ENCODE data around the gene FGD1. TPM values are rescaled to one million over a fixed set of nuclear protein-coding genes. Genes with fewer than 3 reads are reported as not detected.
"Not testable (repeated sequence)": the region's sequence is repeated elsewhere in the genome, so short reads cannot be mapped to it uniquely, and the experiment has no call there.

Gene FGD1
- total and polyA plus RNA-seq, 4 experiments from 2014 or later = 0.11 to 1.2 (median 0.80) TPM; not detected in 1

DNA sequence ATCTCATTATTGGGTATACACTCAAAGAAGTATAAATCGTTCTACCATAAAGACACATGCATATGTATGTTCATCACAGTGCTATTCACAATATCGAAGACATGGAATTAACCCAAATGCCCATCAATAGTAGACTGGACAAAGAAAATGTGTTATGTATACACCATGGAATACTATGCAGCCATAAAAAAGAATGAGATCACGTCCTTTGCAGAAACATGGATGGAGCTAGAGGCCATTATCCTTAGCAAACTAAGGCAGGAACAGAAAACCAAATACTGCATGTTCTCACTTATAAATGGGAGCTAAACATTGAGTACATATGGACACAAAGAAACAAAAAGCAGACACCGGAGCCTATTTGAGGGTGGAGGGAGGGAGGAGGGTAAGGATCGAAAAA lies 6.2 kb downstream of the FGD1 start:
- H3K27ac ChIP-seq (ENCODE audit: low read depth, low read length); H3K4me3 Mint-ChIP-seq; H3K36me3 Mint-ChIP-seq; DNase-seq; H3K36me3 ChIP-seq (ENCODE audit: insufficient read depth, low read length); H3K27ac Mint-ChIP-seq; H3K27me3 ChIP-seq (ENCODE audit: insufficient read depth, low read length); intact Hi-C loops (cut with micrococcal nuclease); H3K4me1 ChIP-seq (ENCODE audit: insufficient read depth, low read length); H3K4me1 Mint-ChIP-seq; POLR2A ChIA-PET (ENCODE audit: partially characterized antibody); CTCF ChIA-PET (ENCODE audit: partially characterized antibody); H3K27me3 Mint-ChIP-seq; H3K4me3 ChIP-seq (ENCODE audit: low read length in 2 of 2); H3K9me3 Mint-ChIP-seq; H3K9me3 ChIP-seq (ENCODE audit: control insufficient read depth in 1 of 2, low read length in 2 of 2): not testable (repeated sequence)

DNA sequence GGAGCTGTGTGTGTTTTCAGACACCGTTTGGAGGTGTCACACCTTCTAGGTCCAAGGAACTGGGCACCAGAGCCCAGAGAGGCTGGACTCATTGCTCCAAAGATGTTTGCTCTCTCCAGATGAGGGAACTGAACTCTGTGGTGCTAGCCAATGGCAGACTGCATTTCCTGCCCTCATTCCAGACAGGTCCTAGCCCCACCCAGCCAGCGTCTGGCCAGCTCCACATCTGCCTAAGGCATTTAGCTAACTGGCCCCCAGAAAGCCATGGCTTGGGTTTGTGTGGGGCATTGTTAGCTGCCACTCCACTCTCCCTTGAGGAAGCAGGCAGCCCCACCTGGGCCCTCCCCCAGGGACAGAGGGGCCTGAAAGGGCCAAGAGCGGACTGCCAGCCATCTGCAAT lies 11.4 kb downstream of the FGD1 start:
- ChIA-PET POLR2A (ENCODE audit: partially characterized antibody) (no interaction called here), CTCF (ENCODE audit: partially characterized antibody) (no interaction called here)
- intact Hi-C loops (cut with micrococcal nuclease) = no loop called here
- Mint-ChIP-seq H3K36me3 (no peaks in the 10 kb centered on the region), H3K27me3 (no peaks in the 10 kb centered on the region), H3K9me3 (peaks cover 0 to under 1% (median 0%) of the 10 kb centered on the region in 8 donors), H3K4me3 (no peak overlapping the region), H3K27ac (no peak overlapping the region), H3K4me1 (no peaks in the 10 kb centered on the region)
- no peaks in the 10 kb centered on the region for H3K27me3 ChIP-seq (ENCODE audit: insufficient read depth, low read length)
- no peak overlapping the region for H3K27ac ChIP-seq (ENCODE audit: low read depth, low read length)
- no peaks in the 10 kb centered on the region for H3K9me3 ChIP-seq (ENCODE audit: control insufficient read depth in 1 of 2, low read length in 2 of 2)
- no peak for DNase-seq
- no peaks in the 10 kb centered on the region for H3K4me1 ChIP-seq (ENCODE audit: insufficient read depth, low read length)
- H3K4me3 ChIP-seq (ENCODE audit: low read length in 2 of 2) = no peak overlapping the region
- H3K36me3 ChIP-seq (ENCODE audit: insufficient read depth, low read length) = no peaks in the 10 kb centered on the region

DNA sequence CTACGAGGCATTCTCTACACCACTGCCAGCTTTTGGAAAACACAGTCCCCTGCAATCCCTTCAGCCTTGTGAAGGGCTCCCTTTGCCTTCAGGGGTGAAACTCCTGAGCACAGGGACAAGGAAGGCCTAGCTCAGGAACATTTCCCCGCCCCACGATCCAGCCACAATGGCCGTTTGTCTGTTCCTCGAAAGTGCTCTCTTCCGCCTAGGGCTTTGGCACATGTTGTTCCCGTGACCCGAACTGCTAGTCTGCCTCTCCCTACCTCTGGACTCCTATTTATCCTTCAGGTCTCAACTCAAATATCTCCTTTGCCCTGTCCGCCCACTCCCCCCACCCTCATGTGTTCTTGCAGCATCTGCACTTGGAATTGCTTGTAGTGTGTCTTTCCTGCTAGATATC lies 12.1 kb downstream of the FGD1 start:
- no peaks in the 10 kb centered on the region for H3K9me3 ChIP-seq (ENCODE audit: control insufficient read depth in 1 of 2, low read length in 2 of 2)
- Mint-ChIP-seq H3K9me3 (no peaks in the 10 kb centered on the region), H3K27me3 (no peaks in the 10 kb centered on the region), H3K4me1 (no peaks in the 10 kb centered on the region), H3K27ac (no peak overlapping the region), H3K36me3 (no peaks in the 10 kb centered on the region), H3K4me3 (no peak overlapping the region)
- CTCF ChIA-PET (ENCODE audit: partially characterized antibody) = no interaction called here
- no peak overlapping the region for H3K4me3 ChIP-seq (ENCODE audit: low read length in 2 of 2)
- intact Hi-C loops (cut with micrococcal nuclease) = no loop called here
- no peaks in the 10 kb centered on the region for H3K27me3 ChIP-seq (ENCODE audit: insufficient read depth, low read length)
- no peak overlapping the region for H3K27ac ChIP-seq (ENCODE audit: low read depth, low read length)
- no peak for DNase-seq
- no peaks in the 10 kb centered on the region for H3K36me3 ChIP-seq (ENCODE audit: insufficient read depth, low read length)
- no peaks in the 10 kb centered on the region for H3K4me1 ChIP-seq (ENCODE audit: insufficient read depth, low read length)
- POLR2A ChIA-PET (ENCODE audit: partially characterized antibody) = no interaction called here

DNA sequence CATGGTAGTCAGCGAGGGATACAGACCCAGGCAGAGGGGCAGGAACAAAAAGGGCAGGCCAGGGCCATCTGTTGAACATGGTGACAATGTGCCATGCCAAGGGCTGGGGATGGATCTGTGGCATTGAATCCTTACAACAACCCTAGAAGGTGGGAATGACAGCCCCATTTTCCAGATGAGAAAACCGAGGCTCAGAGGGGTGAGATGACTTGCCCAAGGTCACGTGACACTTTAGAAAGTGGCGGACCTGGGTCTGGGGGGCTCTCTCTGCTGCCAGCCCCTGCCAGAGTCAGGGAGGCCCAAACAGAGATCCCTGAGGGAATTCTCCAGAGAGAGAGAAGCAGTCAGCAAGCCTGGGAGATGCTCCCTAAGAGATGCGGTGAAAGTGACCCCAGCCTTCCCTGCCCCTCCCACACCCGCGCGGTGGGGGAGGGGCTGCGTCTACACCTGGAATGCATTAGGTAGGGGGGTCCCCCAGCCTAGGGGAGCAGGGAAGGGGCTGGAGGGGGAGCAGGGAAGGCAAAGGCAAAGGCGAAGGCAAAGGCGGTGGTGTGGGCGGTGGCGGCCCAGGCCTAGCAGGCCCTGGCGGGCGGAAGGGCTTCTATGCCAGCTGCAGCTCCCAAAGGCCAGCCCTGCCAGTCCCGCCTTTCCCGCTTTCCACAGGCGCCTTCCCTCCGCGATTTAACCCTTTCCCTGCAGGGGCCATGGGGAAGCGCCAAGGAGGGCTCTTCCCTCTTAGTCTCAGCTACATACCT lies 13.0 kb downstream of the FGD1 start:
- Histone ChIP-seq H3K9me3 (ENCODE audit: control insufficient read depth in 1 of 2, low read length in 2 of 2) (no peaks in the 10 kb centered on the region), H3K36me3 (ENCODE audit: insufficient read depth, low read length) (no peaks in the 10 kb centered on the region), H3K4me3 (ENCODE audit: low read length in 2 of 2) (no peak overlapping the region), H3K4me1 (ENCODE audit: insufficient read depth, low read length) (no peaks in the 10 kb centered on the region), H3K27me3 (ENCODE audit: insufficient read depth, low read length) (no peaks in the 10 kb centered on the region), H3K27ac (ENCODE audit: low read depth, low read length) (no peak overlapping the region)
- ChIA-PET CTCF (ENCODE audit: partially characterized antibody) (no interaction called here), POLR2A (ENCODE audit: partially characterized antibody) (no interaction called here)
- no peak for DNase-seq
- Mint-ChIP-seq H3K4me3 (no peak overlapping the region), H3K36me3 (no peaks in the 10 kb centered on the region), H3K9me3 (no peaks in the 10 kb centered on the region), H3K4me1 (no peaks in the 10 kb centered on the region), H3K27me3 (no peaks in the 10 kb centered on the region), H3K27ac (no peak overlapping the region)
- intact Hi-C loops (cut with micrococcal nuclease) = no loop called here

DNA sequence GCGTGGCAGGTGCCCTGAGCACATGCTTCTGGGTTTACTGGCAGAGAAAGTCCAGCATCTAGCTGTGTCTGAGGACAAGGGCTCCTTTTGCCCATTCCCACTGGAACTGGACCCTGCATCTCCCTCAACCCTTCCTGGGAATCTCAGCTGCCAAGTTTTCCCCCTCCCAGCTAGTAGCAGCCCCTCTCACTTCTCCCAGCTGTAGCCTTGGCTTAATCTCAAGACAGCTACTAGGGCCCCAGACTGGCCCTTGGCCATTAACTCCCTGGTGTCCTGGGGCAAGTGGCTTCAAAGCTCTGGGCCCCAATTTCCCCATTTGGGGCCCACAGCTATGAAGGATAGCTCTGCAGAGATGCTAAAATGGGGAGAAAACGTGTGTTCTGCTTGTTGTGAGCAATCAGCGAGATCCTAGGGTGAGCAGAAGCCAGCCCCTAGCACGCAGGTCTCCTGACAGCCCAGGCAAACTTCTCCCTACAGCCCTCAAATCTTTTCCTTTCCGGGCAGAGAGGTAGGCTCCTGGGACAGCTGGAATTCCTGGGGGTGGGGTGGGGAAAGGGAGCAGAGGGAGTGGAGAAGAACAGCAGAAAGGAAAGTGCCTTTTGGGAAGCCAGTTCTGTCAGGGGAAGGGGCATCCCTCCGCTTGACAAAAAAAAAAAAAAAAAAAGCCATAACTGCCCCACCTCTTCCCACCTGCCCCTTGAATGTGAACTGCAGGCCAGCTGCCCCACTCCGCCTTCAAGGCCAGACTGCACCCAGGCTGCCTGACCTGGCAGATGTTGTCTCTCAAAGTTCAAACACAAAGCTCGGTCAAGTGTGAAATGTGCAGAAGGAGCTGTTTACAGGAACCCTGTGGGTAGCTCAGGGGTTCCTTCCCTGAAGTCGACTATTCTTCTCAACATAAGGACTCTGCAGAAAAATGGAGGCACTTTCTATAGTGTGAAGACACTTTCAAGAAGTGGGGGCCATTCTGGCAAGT lies 16.6 kb downstream of the FGD1 start:
- CTCF ChIA-PET (ENCODE audit: partially characterized antibody) = no interaction called here
- intact Hi-C loops (cut with micrococcal nuclease) = no loop called here
- H3K27ac Mint-ChIP-seq = no peak overlapping the region

DNA sequence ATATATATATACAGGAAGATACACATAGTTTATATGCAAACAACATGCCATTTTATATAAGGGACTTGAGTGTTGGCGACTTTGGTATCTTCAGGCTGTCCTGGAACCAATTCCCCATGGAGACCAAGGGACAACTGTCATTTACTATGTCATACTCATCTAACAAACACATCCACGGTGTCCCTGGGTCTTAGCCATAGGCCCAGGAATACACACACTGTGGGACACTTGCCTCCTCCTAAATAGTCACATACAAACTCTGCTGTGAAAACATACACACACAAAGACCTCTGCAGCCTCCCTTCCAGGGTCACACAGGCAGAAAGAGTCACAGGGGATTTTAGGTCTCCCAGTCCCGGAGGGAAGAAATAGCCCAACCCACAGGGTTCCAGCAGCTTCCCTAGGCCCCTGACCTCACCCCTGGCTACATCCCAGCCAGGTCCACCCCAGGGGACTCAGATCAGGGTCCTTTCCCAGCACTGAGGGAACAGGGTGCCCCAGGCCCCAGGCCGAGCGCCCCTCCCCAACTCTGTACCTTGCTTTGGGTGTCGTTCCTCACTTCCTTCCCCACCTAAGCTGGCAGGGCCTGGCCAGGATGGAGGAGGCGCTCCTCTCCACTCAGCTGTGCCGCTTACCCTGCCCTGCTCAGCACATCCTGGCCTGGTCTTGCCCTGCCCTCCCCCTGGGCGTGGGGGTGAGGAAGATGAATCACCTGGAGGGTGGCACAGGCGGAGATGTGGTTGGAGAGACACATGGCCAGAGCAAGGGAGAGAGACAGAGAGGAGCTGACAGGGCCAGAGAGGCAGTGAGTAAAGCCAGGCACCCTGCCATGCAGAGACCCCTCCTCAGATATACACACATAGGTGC lies 21.8 kb downstream of the FGD1 start:
- no peak for DNase-seq
- Histone ChIP-seq H3K4me1 (ENCODE audit: insufficient read depth, low read length) (no peaks in the 10 kb centered on the region), H3K27me3 (ENCODE audit: insufficient read depth, low read length) (no peaks in the 10 kb centered on the region), H3K4me3 (ENCODE audit: low read length in 2 of 2) (no peak overlapping the region), H3K9me3 (ENCODE audit: control insufficient read depth in 1 of 2, low read length in 2 of 2) (no peaks in the 10 kb centered on the region), H3K27ac (ENCODE audit: low read depth, low read length) (no peak overlapping the region), H3K36me3 (ENCODE audit: insufficient read depth, low read length) (no peaks in the 10 kb centered on the region)
- CTCF ChIA-PET (ENCODE audit: partially characterized antibody) = no interaction called here
- no peaks in the 10 kb centered on the region for H3K36me3 Mint-ChIP-seq
- H3K4me1 Mint-ChIP-seq = no peaks in the 10 kb centered on the region
- intact Hi-C loops (cut with micrococcal nuclease) = no loop called here
- H3K27ac Mint-ChIP-seq = no peak overlapping the region
- no peak overlapping the region for H3K4me3 Mint-ChIP-seq
- POLR2A ChIA-PET (ENCODE audit: partially characterized antibody) = no interaction called here
- H3K27me3 Mint-ChIP-seq = peaks cover 0 to 2% of the 10 kb centered on the region in 2 donors
- H3K9me3 Mint-ChIP-seq = no peaks in the 10 kb centered on the region

More for the DNA sequence above, 16.6 kb downstream of the FGD1 start:
- POLR2A ChIA-PET (ENCODE audit: partially characterized antibody) = no interaction called here
- Histone ChIP-seq H3K9me3 (ENCODE audit: control insufficient read depth in 1 of 2, low read length in 2 of 2) (no peaks in the 10 kb centered on the region), H3K27me3 (ENCODE audit: insufficient read depth, low read length) (no peaks in the 10 kb centered on the region), H3K27ac (ENCODE audit: low read depth, low read length) (no peak overlapping the region), H3K4me1 (ENCODE audit: insufficient read depth, low read length) (no peaks in the 10 kb centered on the region), H3K4me3 (ENCODE audit: low read length in 2 of 2) (no peak overlapping the region), H3K36me3 (ENCODE audit: insufficient read depth, low read length) (no peaks in the 10 kb centered on the region)
- peaks cover 0 to 2% of the 10 kb centered on the region in 2 donors for H3K27me3 Mint-ChIP-seq
- no peak for DNase-seq
- no peaks in the 10 kb centered on the region for H3K4me1 Mint-ChIP-seq
- no peak overlapping the region for H3K4me3 Mint-ChIP-seq
- H3K9me3 Mint-ChIP-seq = no peaks in the 10 kb centered on the region
- no peaks in the 10 kb centered on the region for H3K36me3 Mint-ChIP-seq

Data from CD4-positive, alpha-beta memory T cell (primary cell).